Measurements from ENCODE around the gene CTSG. TPM values are rescaled to one million over a fixed set of nuclear protein-coding genes. Genes with fewer than 3 reads are reported as not detected.
"Not testable (repeated sequence)": the region's sequence is repeated elsewhere in the genome, so short reads cannot be mapped to it uniquely, and the experiment has no call there.

Gene CTSG
- total RNA-seq, 1 experiment from 2014 or later = not detected

DNA sequence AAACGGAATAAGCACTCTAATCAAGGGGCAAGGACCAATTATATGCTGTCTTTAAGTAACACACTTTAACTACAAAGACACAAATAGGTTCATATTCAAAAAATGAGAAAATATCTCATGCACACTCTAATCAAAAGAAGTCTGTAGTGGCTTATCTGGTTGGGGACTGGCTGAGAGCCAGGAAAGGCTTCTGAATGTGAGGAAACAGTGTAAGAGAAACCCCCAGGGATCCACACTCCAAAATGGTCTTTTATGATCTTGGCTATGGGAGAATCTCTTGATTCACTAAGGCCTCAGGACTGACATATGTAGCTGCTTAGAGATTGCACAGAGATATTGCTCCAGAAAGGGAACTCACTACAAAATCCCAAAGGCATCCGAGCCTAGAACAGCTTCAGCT lies 10.3 kb downstream of the CTSG start:
- no peak for DNase-seq
- intact Hi-C loops (cut with micrococcal nuclease; ENCODE audit: unreplicated experiment) = no loop called here
- TF ChIP-seq, protein P1, sequence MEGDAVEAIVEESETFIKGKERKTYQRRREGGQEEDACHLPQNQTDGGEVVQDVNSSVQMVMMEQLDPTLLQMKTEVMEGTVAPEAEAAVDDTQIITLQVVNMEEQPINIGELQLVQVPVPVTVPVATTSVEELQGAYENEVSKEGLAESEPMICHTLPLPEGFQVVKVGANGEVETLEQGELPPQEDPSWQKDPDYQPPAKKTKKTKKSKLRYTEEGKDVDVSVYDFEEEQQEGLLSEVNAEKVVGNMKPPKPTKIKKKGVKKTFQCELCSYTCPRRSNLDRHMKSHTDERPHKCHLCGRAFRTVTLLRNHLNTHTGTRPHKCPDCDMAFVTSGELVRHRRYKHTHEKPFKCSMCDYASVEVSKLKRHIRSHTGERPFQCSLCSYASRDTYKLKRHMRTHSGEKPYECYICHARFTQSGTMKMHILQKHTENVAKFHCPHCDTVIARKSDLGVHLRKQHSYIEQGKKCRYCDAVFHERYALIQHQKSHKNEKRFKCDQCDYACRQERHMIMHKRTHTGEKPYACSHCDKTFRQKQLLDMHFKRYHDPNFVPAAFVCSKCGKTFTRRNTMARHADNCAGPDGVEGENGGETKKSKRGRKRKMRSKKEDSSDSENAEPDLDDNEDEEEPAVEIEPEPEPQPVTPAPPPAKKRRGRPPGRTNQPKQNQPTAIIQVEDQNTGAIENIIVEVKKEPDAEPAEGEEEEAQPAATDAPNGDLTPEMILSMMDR (IDR thresholded peaks at IDR 0.05; ENCODE audit: unreplicated experiment) = no peak
- Mint-ChIP-seq H3K9me3 (ENCODE audit: low read depth, unreplicated experiment) (peaks cover 5% of the 10 kb centered on the region), H3K4me3 (ENCODE audit: low read depth, unreplicated experiment) (no peak overlapping the region), H3K4me1 (ENCODE audit: low read depth, unreplicated experiment) (no peaks in the 10 kb centered on the region), H3K36me3 (ENCODE audit: insufficient read depth, unreplicated experiment) (no peaks in the 10 kb centered on the region), H3K27me3 (ENCODE audit: unreplicated experiment) (peaks cover 44% of the 10 kb centered on the region), H3K27ac (ENCODE audit: unreplicated experiment) (no peak overlapping the region)
- no TSS peak for BruUV-seq (replicated peaks)
- CTCF ChIA-PET = no interaction called here

DNA sequence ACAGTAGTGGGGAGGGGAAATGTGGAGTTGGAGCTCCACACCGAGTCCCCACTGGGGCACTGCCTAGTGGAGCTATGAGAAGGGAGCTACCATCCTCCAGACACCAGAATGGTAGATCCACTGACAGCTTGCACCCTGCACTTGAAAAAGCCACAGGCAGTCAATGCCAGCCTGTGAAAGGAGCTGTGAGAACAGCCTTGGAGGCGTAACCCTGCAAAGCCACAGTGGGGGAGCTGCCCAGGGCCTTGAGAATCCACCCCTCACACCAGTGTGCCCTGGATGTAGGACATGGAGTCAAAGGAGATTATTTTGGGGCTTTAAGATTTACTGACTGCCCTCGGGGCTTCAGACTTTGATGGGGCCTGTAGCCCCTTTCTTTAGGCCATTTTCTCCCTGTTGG lies 12.5 kb downstream of the CTSG start:
- DNase-seq = no peak
- peaks cover 5% of the 10 kb centered on the region for H3K9me3 Mint-ChIP-seq (ENCODE audit: low read depth, unreplicated experiment)
- no TSS peak for BruUV-seq (replicated peaks)
- intact Hi-C loops (cut with micrococcal nuclease; ENCODE audit: unreplicated experiment) = no loop called here
- CTCF ChIA-PET = interaction anchor here (0.6 kb wide), 1 partner anchor 50 kb away, joined by 3 read pairs; no protein-coding TSS in a partner anchor
- no peaks in the 10 kb centered on the region for H3K36me3 Mint-ChIP-seq (ENCODE audit: insufficient read depth, unreplicated experiment)
- TF ChIP-seq, protein P1 (IDR thresholded peaks at IDR 0.05; ENCODE audit: unreplicated experiment) = no peak
- peaks cover 40% of the 10 kb centered on the region for H3K27me3 Mint-ChIP-seq (ENCODE audit: unreplicated experiment)
- no peak overlapping the region for H3K4me3 Mint-ChIP-seq (ENCODE audit: low read depth, unreplicated experiment)
- no peak overlapping the region for H3K27ac Mint-ChIP-seq (ENCODE audit: unreplicated experiment)
- no peaks in the 10 kb centered on the region for H3K4me1 Mint-ChIP-seq (ENCODE audit: low read depth, unreplicated experiment)

DNA sequence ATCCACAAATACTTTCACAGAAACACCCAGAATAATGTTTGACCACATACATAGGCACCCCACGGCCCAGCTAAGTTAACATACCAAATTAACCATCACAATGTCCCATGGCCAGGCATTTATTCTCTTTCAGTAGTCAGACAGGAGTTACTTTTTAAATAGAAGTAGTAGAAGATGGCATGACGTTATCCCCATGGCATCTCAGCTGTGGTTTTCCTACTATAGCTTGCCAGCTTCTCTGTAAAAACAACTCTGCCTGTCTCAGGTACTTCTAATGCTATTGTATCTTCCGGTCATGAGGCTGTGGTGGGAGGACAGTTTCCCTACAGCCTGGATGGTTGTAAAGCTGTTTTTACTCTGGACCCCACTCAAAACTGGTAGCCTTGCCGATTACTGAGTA lies 19.3 kb downstream of the CTSG start:
- no peak for DNase-seq
- Mint-ChIP-seq H3K9me3 (ENCODE audit: low read depth, unreplicated experiment) (no peaks in the 10 kb centered on the region), H3K4me3 (ENCODE audit: low read depth, unreplicated experiment) (no peak overlapping the region), H3K27ac (ENCODE audit: unreplicated experiment) (no peak overlapping the region), H3K27me3 (ENCODE audit: unreplicated experiment) (peaks cover 41% of the 10 kb centered on the region), H3K36me3 (ENCODE audit: insufficient read depth, unreplicated experiment) (no peaks in the 10 kb centered on the region), H3K4me1 (ENCODE audit: low read depth, unreplicated experiment) (no peaks in the 10 kb centered on the region)
- TF ChIP-seq, protein P1 (IDR thresholded peaks at IDR 0.05; ENCODE audit: unreplicated experiment) = no peak
- intact Hi-C loops (cut with micrococcal nuclease; ENCODE audit: unreplicated experiment) = no loop called here
- BruUV-seq (replicated peaks) = no TSS peak
- CTCF ChIA-PET = interaction anchor here (0.6 kb wide), 1 partner anchor 824 kb away, joined by 3 read pairs; no protein-coding TSS in a partner anchor

DNA sequence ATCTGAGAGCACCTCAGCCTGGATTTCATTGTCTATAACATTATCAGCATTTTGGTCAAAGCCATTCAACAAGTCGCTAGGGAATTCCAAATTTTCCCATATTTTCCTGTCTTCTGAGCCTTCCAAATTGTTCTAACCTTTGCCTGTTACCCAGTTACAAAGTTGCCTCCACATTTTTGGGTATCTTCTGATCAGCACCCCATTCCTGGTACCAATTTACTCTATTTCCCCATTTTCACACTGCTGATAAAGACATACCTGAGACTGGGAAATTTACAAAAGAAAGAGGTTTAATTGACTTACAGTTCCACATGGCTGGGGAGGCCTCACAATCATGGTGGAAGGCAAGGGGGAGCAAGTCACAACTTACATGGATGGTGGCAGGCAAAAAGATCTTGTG lies 27.0 kb downstream of the CTSG start:
- H3K4me1 Mint-ChIP-seq (ENCODE audit: low read depth, unreplicated experiment); BruUV-seq (replicated peaks); H3K36me3 Mint-ChIP-seq (ENCODE audit: insufficient read depth, unreplicated experiment); H3K27me3 Mint-ChIP-seq (ENCODE audit: unreplicated experiment); H3K4me3 Mint-ChIP-seq (ENCODE audit: low read depth, unreplicated experiment); intact Hi-C loops (cut with micrococcal nuclease; ENCODE audit: unreplicated experiment); H3K27ac Mint-ChIP-seq (ENCODE audit: unreplicated experiment); CTCF ChIA-PET; H3K9me3 Mint-ChIP-seq (ENCODE audit: low read depth, unreplicated experiment); DNase-seq: not testable (repeated sequence)

DNA sequence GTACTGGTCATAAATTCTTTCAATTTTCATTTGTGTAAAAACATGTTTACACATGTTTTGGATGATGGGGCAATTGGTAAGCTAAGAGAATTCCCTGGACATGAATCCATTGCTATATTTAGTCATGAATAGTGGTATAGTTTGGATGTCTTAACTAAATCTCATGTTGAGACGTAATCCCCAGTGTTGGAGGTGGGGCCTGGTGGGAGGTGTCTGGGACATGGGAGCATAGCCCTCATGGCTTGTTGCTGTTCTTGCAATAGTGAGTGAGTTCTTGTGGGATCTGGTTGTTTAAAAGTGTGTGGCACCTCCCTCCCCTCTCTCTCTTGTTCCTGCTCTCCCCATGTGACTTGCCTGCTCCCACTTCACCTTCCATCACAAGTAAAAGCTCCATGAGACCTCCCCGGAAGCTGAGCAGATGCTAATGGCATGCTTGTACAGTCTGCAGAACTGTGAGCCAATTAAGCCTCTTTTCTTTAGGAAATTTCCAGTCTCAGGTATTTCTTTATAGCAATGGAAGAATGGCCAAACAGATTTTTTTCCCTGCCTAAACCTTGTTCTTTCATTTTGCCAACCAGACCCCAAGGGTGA lies 33.6 kb downstream of the CTSG start:
- TF ChIP-seq, protein P1 (IDR thresholded peaks at IDR 0.05; ENCODE audit: unreplicated experiment) = no peak
- peaks cover 3% of the 10 kb centered on the region for H3K9me3 Mint-ChIP-seq (ENCODE audit: low read depth, unreplicated experiment)
- no peaks in the 10 kb centered on the region for H3K4me1 Mint-ChIP-seq (ENCODE audit: low read depth, unreplicated experiment)
- BruUV-seq (replicated peaks) = no TSS peak
- CTCF ChIA-PET = no interaction called here
- no peak overlapping the region for H3K4me3 Mint-ChIP-seq (ENCODE audit: low read depth, unreplicated experiment)
- no peak overlapping the region for H3K27ac Mint-ChIP-seq (ENCODE audit: unreplicated experiment)
- intact Hi-C loops (cut with micrococcal nuclease; ENCODE audit: unreplicated experiment) = no loop called here
- no peak for DNase-seq
- no peaks in the 10 kb centered on the region for H3K27me3 Mint-ChIP-seq (ENCODE audit: unreplicated experiment)
- H3K36me3 Mint-ChIP-seq (ENCODE audit: insufficient read depth, unreplicated experiment) = no peaks in the 10 kb centered on the region
